ENCODE results near the gene KCMF1. TPM values are rescaled to one million over a fixed set of nuclear protein-coding genes. Genes with fewer than 3 reads are reported as not detected.

The KCMF1 gene
- total and polyA plus RNA-seq, 2 of the 13 experiments (the other 11 are each of a cell fraction or from before 2014, with no cell fraction given) = 62.1 to 116 TPM

DNA sequence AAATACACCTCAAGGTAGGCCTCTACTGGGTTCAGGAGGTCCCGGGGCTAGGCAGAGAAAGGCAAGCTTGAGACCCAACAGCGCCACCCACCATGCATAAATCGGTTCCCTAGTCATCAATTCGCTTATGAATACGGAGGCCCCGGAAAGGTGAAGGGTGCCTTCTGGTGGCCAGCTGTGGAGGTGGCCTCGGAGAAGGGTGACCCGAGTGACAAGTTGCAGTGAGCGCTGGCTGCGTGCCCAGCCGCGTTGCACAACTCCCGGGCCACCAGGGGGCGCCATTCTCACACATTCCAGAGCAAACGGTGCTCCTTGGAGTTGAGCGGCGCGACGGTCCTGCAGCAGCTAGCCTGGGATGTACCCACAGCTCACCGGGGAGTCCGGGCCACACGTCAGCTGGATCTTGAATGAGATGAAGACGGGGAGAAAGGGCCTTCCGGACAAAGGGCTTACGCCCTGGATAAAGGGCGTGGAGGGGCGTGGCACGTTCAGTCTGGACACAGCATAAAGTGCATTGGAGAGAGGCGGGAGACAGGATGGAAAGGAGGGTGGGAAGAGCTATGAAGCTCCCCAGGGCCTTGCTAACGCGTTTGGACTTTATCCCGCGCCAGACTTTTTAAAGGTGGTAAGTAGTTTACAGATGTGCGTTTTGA, 45.1 kb upstream of the KCMF1 start (continued):
- TF ChIP-seq SMAD1 (CRISPR knock-in tag; IDR thresholded peaks at IDR 0.05; ENCODE audit: borderline replicate concordance, low read depth) (peak; percentile 86; the same call in 1 of the 2 replicates), RBM39 (IDR thresholded peaks at IDR 0.05; ENCODE audit: low read depth, low read length, poor library complexity, severe bottlenecking) (peak; percentile 96), TAF15 (IDR thresholded peaks at IDR 0.05; ENCODE audit: low read depth, low read length, poor library complexity, severe bottlenecking) (peak; percentile 88), ZNF441 (CRISPR knock-in tag; IDR thresholded peaks at IDR 0.05; ENCODE audit: borderline replicate concordance) (peak; percentile 80), ZNF296 (CRISPR knock-in tag; conservative IDR thresholded peaks at IDR 0.05) (no peak), ZNF782 (CRISPR knock-in tag; IDR thresholded peaks at IDR 0.05; ENCODE audit: borderline replicate concordance) (peak; percentile 98), GATAD2A (CRISPR knock-in tag; IDR thresholded peaks at IDR 0.05) (peak; percentile 96), ZNF331 (CRISPR knock-in tag; IDR thresholded peaks at IDR 0.05) (peak; percentile 97), ZNF577 (CRISPR knock-in tag; IDR thresholded peaks at IDR 0.05; ENCODE audit: borderline replicate concordance, low read depth) (peak; percentile 80; the same call in 1 of the 2 replicates), ZNF768 (CRISPR knock-in tag; IDR thresholded peaks at IDR 0.05) (peak; percentile 81), PRPF4 (IDR thresholded peaks at IDR 0.05; ENCODE audit: low read depth, low read length, poor library complexity, severe bottlenecking) (no peak), MIXL1 (CRISPR knock-in tag; IDR thresholded peaks at IDR 0.05) (peak; percentile 90; the same call in 1 of the 2 replicates), ZNF674 (CRISPR knock-in tag; IDR thresholded peaks at IDR 0.05; ENCODE audit: low read depth) (no peak), ZNF709 (CRISPR knock-in tag; IDR thresholded peaks at IDR 0.05) (peak; percentile 55; the same call in 1 of the 2 replicates), MYC (CRISPR knock-in tag; IDR thresholded peaks at IDR 0.05; ENCODE audit: borderline replicate concordance) (peak; percentile 93), HNRNPH1 (optimal IDR thresholded peaks at IDR 0.05; ENCODE audit: low read depth, low read length) (no peak)
- TF ChIP-seq, protein P1, sequence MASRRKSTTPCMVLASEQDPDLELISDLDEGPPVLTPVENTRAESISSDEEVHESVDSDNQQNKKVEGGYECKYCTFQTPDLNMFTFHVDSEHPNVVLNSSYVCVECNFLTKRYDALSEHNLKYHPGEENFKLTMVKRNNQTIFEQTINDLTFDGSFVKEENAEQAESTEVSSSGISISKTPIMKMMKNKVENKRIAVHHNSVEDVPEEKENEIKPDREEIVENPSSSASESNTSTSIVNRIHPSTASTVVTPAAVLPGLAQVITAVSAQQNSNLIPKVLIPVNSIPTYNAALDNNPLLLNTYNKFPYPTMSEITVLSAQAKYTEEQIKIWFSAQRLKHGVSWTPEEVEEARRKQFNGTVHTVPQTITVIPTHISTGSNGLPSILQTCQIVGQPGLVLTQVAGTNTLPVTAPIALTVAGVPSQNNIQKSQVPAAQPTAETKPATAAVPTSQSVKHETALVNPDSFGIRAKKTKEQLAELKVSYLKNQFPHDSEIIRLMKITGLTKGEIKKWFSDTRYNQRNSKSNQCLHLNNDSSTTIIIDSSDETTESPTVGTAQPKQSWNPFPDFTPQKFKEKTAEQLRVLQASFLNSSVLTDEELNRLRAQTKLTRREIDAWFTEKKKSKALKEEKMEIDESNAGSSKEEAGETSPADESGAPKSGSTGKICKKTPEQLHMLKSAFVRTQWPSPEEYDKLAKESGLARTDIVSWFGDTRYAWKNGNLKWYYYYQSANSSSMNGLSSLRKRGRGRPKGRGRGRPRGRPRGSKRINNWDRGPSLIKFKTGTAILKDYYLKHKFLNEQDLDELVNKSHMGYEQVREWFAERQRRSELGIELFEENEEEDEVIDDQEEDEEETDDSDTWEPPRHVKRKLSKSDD (CRISPR knock-in tag; IDR thresholded peaks at IDR 0.05; ENCODE audit: low read depth) = peak; percentile 93
- TF ChIP-seq, protein P2, sequence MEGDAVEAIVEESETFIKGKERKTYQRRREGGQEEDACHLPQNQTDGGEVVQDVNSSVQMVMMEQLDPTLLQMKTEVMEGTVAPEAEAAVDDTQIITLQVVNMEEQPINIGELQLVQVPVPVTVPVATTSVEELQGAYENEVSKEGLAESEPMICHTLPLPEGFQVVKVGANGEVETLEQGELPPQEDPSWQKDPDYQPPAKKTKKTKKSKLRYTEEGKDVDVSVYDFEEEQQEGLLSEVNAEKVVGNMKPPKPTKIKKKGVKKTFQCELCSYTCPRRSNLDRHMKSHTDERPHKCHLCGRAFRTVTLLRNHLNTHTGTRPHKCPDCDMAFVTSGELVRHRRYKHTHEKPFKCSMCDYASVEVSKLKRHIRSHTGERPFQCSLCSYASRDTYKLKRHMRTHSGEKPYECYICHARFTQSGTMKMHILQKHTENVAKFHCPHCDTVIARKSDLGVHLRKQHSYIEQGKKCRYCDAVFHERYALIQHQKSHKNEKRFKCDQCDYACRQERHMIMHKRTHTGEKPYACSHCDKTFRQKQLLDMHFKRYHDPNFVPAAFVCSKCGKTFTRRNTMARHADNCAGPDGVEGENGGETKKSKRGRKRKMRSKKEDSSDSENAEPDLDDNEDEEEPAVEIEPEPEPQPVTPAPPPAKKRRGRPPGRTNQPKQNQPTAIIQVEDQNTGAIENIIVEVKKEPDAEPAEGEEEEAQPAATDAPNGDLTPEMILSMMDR (CRISPR knock-in tag; IDR thresholded peaks at IDR 0.05) = peak; percentile 100
- TF ChIP-seq, protein P3, sequence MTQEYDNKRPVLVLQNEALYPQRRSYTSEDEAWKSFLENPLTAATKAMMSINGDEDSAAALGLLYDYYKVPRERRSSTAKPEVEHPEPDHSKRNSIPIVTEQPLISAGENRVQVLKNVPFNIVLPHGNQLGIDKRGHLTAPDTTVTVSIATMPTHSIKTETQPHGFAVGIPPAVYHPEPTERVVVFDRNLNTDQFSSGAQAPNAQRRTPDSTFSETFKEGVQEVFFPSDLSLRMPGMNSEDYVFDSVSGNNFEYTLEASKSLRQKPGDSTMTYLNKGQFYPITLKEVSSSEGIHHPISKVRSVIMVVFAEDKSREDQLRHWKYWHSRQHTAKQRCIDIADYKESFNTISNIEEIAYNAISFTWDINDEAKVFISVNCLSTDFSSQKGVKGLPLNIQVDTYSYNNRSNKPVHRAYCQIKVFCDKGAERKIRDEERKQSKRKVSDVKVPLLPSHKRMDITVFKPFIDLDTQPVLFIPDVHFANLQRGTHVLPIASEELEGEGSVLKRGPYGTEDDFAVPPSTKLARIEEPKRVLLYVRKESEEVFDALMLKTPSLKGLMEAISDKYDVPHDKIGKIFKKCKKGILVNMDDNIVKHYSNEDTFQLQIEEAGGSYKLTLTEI (CRISPR knock-in tag; conservative IDR thresholded peaks at IDR 0.05) = no peak
